AG09319 (cell line): ENCODE data around the gene GMPPA.

ENCODE experiments used
- DNase-seq: peaks from one replicate; pipeline ENCODE4 v3.0.0-alpha.2; 2010; ENCODE audit warnings: low read depth; ENCODE audit errors: extremely low read depth
- TF ChIP-seq, protein P1 (sequence below): IDR thresholded peaks from 2 replicates; pipeline ENCODE4 v1.5.1; 2011; ENCODE audit warnings: low read depth, mild to moderate bottlenecking, inconsistent platforms, low read length, moderate library complexity

The GMPPA gene

DNA sequence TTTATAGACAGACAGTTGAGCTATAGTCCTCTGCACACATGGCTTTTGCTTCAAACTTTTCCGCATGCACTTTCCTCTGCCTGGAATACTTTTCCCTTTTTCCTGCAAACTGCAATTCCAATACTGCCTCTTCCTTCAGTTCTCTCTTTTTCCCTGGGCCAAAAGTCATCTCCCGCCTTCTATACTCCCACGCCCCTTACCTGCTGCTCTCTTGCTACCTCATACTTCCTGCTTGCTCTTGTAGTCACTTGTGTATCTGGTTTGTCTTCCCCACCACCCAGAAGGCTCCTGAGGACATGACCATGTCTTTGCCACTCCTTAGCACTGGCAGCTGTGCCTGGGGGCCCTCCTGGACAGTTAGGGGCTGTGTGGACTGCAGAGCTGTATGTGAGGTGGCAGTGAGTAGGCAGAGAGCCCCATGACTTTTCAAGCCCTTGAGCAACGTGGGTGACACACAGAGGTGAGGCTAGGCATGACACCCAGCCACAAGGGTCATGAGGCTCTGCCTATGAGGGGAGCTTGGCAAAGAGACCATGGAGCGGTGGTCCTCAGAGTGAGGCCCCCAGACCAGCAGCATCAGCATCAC, 40.8 kb upstream of the GMPPA start:
- TF ChIP-seq, protein P1, sequence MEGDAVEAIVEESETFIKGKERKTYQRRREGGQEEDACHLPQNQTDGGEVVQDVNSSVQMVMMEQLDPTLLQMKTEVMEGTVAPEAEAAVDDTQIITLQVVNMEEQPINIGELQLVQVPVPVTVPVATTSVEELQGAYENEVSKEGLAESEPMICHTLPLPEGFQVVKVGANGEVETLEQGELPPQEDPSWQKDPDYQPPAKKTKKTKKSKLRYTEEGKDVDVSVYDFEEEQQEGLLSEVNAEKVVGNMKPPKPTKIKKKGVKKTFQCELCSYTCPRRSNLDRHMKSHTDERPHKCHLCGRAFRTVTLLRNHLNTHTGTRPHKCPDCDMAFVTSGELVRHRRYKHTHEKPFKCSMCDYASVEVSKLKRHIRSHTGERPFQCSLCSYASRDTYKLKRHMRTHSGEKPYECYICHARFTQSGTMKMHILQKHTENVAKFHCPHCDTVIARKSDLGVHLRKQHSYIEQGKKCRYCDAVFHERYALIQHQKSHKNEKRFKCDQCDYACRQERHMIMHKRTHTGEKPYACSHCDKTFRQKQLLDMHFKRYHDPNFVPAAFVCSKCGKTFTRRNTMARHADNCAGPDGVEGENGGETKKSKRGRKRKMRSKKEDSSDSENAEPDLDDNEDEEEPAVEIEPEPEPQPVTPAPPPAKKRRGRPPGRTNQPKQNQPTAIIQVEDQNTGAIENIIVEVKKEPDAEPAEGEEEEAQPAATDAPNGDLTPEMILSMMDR = no peak
- DNase-seq = no peak

DNA sequence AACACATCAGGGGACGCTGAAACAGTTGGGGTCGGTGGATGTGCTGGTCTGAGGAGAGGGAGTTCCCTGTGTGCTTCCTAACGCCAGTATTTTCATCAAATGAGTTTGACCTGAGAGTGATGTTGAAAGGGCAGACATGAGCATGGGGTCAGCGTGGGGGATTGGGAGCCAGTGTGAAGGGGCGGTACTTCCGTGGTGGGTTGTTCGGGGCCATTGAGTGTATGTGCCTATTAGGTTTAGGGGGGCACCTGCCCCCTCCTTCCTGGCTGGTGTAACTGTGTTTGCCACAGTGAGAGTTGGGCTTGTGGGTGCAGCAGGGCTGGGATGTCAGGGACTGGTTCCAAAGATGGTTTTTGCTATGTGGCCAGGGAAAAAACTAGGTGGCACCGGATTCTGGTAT, 39.7 kb upstream of the GMPPA start:
- DNase-seq = no peak
- TF ChIP-seq, protein P1 = no peak

DNA sequence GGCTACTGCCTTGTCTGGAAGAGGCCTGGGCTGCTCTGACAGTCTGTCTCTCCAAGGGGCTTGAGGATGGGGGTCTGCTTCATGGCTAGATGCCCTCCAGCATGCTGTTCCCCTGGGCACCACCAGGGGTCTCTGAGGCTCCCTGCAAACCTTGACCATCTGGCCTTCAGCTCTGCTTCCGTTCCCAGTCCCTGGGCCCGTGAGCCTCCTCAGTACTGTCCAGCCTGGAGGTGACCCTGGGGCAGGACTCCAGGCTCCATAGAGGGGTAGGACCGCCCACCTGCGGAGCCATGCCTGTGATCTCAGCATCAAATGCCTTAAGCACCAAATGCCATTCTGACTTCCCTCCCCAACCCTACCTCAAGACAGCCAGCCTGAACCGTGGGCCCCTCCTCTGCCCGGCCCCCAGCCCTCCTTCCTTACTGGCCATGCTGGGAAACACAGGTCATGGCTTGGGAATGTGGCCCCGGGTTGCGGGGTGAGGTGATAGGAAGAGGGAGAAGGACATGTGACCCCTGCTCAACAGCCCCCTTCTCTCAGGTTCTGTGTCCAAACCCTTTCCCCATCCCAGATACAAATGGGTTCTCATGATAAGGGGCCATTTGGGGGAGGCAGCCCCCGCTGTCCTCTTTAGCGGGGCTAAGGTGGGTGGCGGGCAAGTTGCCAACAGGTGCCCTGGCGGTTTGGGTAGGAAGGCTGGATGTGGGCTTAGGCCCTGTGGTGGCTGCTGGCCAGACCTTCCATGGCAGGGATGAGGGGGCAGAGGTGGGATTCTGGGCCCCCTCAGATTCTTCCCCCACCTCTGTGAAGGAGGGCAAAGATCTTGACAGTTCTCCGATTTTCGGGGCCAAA, 39.0 kb upstream of the GMPPA start:
- DNase-seq = no peak
- TF ChIP-seq, protein P1 = peak; percentile 98

DNA sequence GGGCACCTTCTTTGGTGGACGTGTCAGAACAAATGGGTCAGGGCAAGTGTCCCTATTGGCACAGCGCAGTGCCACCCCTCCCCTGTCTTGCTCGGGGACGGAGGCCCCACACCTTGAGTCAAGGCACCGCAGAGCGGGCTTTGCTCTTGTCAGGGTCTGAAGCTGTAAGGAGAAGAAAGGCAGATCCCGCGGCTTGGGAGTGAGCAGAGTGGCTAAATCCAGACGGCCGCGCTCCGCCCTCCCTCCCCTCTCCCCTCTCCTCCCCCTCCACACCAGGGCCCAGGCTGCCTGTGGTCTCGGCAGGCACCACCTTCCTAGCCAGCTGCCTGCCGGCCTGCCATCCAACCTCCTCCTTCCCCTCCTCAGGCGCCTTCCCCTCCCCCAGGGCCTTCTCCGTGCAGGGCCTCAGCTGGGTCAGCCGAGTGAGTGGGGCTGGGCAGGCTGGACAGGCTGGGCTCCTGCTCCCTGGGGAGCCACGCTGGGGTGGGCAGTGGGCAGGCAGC, 38.2 kb upstream of the GMPPA start:
- no peak for DNase-seq
- TF ChIP-seq, protein P1 = no peak

- DNase-seq = no peak
- TF ChIP-seq, protein P1 = no peak
These were observed 37.6 kb upstream of the GMPPA start for GRCh38 chr2:219461047-219461514.

- DNase-seq = no peak
These were observed 37.0 kb upstream of the GMPPA start for GRCh38 chr2:219461669-219462068.

More at GRCh38 chr2:219461669-219462068, 37.0 kb upstream of the GMPPA start:
- TF ChIP-seq, protein P1 = no peak
